HepG2 (cell line): ENCODE measurements around the gene INHBB. TPM values are rescaled to one million over a fixed set of nuclear protein-coding genes. Genes with fewer than 3 reads are reported as not detected.

Source experiments
- AKNA ChIP-seq: sonication (generic); formaldehyde crosslinking; IDR thresholded peaks from 2 replicates; pipeline ENCODE4 v1.4.0; 2020; ENCODE audit warnings: missing genetic modification reagents, borderline replicate concordance
- CCDC6 ChIP-seq: sonication (generic); formaldehyde crosslinking; IDR thresholded peaks from 2 replicates; pipeline ENCODE4 v1.8.1; 2022; ENCODE audit warnings: mild to moderate bottlenecking, missing genetic modification reagents, moderate library complexity
- DMAP1 ChIP-seq: IDR thresholded peaks from 2 replicates; pipeline ENCODE4 v1.6.1; 2016
- GMEB1 ChIP-seq: sonication (generic); formaldehyde crosslinking; IDR thresholded peaks from 2 replicates; pipeline ENCODE4 v1.5.1; 2020; ENCODE audit warnings: missing genetic modification reagents, mild to moderate bottlenecking, borderline replicate concordance
- GRHL1 ChIP-seq: sonication (generic); formaldehyde crosslinking; conservative IDR thresholded peaks from 2 replicates; pipeline ENCODE4 v1.8.0; 2022; ENCODE audit warnings: missing genetic modification reagents
- KLF6 ChIP-seq: IDR thresholded peaks from 2 replicates; pipeline ENCODE4 v1.8.0; 2016; ENCODE audit warnings: missing biosample characterization, missing genetic modification reagents
- KLF9 ChIP-seq: IDR thresholded peaks from 2 replicates; pipeline ENCODE4 v1.6.1; 2016; ENCODE audit warnings: low read depth
- NCOR1 ChIP-seq: fragments of 200-600 bp; sonication (generic); IDR thresholded peaks from 2 replicates; pipeline ENCODE4 v1.7.0; 2017; ENCODE audit warnings: antibody characterized with exemption, low read length, borderline replicate concordance
- NFATC3 ChIP-seq: sonication (generic); formaldehyde crosslinking; IDR thresholded peaks from 2 replicates; pipeline ENCODE4 v1.5.1; 2020; ENCODE audit warnings: mild to moderate bottlenecking, missing genetic modification reagents
- SCMH1 ChIP-seq: sonication (generic); formaldehyde crosslinking; IDR thresholded peaks from 2 replicates; pipeline ENCODE4 v1.9.0; 2021; ENCODE audit warnings: missing genetic modification reagents, mild to moderate bottlenecking, borderline replicate concordance
- TEAD2 ChIP-seq: sonication (generic); formaldehyde crosslinking; IDR thresholded peaks from 2 replicates; pipeline ENCODE4 v1.9.0; 2021; ENCODE audit warnings: missing genetic modification reagents
- ZFP91 ChIP-seq: sonication (generic); formaldehyde crosslinking; IDR thresholded peaks from 2 replicates; pipeline ENCODE4 v1.9.0; 2022; ENCODE audit warnings: missing genetic modification reagents, mild to moderate bottlenecking, borderline replicate concordance
- ZNF574 ChIP-seq: sonication (generic); formaldehyde crosslinking; IDR thresholded peaks from 2 replicates; pipeline ENCODE4 v1.4.0; 2020; ENCODE audit warnings: missing genetic modification reagents
- ZNF576 ChIP-seq: sonication (generic); formaldehyde crosslinking; IDR thresholded peaks from 2 replicates; pipeline ENCODE4 v1.4.0; 2020; ENCODE audit warnings: mild to moderate bottlenecking, missing genetic modification reagents
- ZNF629 ChIP-seq: sonication (generic); formaldehyde crosslinking; conservative IDR thresholded peaks from 2 replicates; pipeline ENCODE4 v1.5.0; 2020; ENCODE audit warnings: missing genetic modification reagents
- ZNF879 ChIP-seq: sonication (generic); formaldehyde crosslinking; IDR thresholded peaks from 2 replicates; pipeline ENCODE4 v1.8.1; 2023; ENCODE audit warnings: missing genetic modification reagents
- polyA plus RNA-seq, 8 experiments: library from polyadenylated mRNA; depleted of rRNA in 3 of 8; stranded (reverse) in 7 of 8; unstranded in 1 of 8; fragments of >200 nt; fragmentation: Illumina TruSeq in 4 of 8; extraction: Trizol in 4 of 8; gene quantifications; 2 replicates each; pipeline versions ENCODE4 v1.2.1 to v1.2.3, GENCODE V29; 2011 to 2016; ENCODE audit warnings: low read depth in 4 of 8, missing spikeins in 1 of 8, mixed read lengths in 1 of 8; ENCODE audit not compliant: insufficient read depth in 1 of 8
- total RNA-seq, 5 experiments: library from RNA; depleted of rRNA; stranded (reverse); fragments of >200 nt; fragmentation: Illumina TruSeq; extraction: Trizol; gene quantifications; 2 replicates each; pipeline ENCODE4 v1.2.3, GENCODE V29; 2016; ENCODE audit warnings: low read depth in 1 of 5

INHBB gene
- total and polyA plus RNA-seq, 2 of the 13 experiments (the other 11 are each of a cell fraction or from before 2014, with no cell fraction given): 0.20 to 1.7 TPM

- TF ChIP-seq AKNA (no peak), CCDC6 (peak; percentile 59; the same call in 1 of the 2 replicates), SCMH1 (no peak), NCOR1 (no peak), KLF9 (CRISPR knock-in tag) (no peak; the same call in 1 of the 2 replicates), ZNF576 (no peak), KLF6 (CRISPR knock-in tag) (0 out of 2 replicates have a peak, but pooled peaks have one; percentile 43), ZNF879 (no peak), ZNF574 (peak; percentile 62), TEAD2 (no peak), ZNF629 (no peak), DMAP1 (no peak), NFATC3 (CRISPR knock-in tag) (no peak), GMEB1 (CRISPR knock-in tag) (no peak), GRHL1 (CRISPR knock-in tag) (no peak), ZFP91 (peak; percentile 73; the same call in 1 of the 2 replicates)
Observed at GRCh38 chr2:120343433-120344105, 2.4 kb upstream of the INHBB start (continued).
